Stimulated activated CD4-positive, alpha-beta T cell treated with anti-CD3 and anti-CD28 coated beads, Interleukin-4, amount 100 ng/mL, for 1 hour (primary cell): ENCODE measurements around the gene UBR3.
A peak's percentile ranks its signal among the peaks of the same experiment; 100 is the strongest.
"Not testable (repeated sequence)": the region's sequence is repeated elsewhere in the genome, so short reads cannot be mapped to it uniquely, and the experiment has no call there.

ENCODE experiments used
- DNase-seq: peaks from one replicate; pipeline ENCODE4 v3.0.0-alpha.2; 2020

Gene UBR3, protein sequence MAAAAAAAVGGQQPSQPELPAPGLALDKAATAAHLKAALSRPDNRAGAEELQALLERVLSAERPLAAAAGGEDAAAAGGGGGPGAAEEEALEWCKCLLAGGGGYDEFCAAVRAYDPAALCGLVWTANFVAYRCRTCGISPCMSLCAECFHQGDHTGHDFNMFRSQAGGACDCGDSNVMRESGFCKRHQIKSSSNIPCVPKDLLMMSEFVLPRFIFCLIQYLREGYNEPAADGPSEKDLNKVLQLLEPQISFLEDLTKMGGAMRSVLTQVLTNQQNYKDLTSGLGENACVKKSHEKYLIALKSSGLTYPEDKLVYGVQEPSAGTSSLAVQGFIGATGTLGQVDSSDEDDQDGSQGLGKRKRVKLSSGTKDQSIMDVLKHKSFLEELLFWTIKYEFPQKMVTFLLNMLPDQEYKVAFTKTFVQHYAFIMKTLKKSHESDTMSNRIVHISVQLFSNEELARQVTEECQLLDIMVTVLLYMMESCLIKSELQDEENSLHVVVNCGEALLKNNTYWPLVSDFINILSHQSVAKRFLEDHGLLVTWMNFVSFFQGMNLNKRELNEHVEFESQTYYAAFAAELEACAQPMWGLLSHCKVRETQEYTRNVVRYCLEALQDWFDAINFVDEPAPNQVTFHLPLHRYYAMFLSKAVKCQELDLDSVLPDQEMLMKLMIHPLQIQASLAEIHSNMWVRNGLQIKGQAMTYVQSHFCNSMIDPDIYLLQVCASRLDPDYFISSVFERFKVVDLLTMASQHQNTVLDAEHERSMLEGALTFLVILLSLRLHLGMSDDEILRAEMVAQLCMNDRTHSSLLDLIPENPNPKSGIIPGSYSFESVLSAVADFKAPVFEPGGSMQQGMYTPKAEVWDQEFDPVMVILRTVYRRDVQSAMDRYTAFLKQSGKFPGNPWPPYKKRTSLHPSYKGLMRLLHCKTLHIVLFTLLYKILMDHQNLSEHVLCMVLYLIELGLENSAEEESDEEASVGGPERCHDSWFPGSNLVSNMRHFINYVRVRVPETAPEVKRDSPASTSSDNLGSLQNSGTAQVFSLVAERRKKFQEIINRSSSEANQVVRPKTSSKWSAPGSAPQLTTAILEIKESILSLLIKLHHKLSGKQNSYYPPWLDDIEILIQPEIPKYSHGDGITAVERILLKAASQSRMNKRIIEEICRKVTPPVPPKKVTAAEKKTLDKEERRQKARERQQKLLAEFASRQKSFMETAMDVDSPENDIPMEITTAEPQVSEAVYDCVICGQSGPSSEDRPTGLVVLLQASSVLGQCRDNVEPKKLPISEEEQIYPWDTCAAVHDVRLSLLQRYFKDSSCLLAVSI (N-terminal part only)

GRCh38 chr2:169827272-169828140 is at the start of gene UBR3:
UBR3 (plus strand) TSS chr2:169827454; CDS start chr2:169827508, 54 bp downstream.
- peak; percentile 93 for DNase-seq

DNA sequence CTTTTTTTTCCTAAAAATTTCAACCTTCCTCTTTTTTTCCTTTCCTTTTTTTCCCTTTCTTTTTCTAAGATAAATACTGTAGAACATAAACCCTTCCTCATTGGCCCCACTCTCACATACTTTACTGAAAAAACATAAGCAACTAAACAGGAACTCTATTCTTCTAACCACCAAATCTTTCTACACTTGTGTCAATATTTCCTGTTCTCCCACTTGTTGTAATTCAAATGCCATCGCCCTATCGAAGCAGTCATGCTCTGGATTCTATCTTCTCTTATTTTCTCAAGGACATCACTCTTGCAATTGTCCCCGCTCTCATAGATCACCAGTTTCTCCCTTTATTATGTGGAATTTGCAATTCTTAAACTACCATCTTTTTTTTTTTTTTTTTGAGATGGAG is 48.8 kb upstream of the UBR3 start:
- no peak for DNase-seq

DNA sequence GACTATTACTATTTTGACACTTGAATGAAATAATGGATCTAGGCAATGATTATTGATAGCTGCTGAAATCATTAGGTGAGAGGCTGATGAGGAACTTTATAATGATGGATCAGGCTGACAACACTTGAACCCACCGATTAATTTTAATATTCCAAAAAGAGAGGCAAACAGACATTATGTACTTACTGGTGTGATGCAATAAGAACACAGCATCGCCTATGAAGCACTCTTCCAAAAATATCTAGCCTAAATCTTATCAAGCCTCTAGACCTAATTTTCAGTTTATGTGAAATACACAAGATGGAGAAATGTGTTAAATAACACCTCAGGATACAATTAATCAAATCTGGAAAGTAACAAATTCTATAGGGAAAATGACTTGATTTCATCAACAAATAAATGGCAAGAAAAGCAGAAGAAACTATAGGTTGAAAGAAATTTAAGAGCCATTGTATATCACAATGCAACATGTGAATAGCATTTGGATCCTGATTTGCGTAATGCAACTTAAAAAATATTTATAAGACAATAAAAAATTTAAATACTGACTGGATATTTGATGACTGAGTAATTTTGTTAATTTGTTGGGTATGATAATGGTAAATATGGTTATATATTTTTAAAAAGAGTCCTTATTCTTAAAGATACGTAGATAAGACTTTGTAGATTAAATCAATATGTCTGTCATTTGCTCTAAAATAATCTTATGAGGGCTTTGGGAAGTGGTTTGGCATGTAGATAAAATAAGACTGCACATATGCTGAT is 45.8 kb upstream of the UBR3 start:
- DNase-seq = no peak

GRCh38 chr2:169782513-169782912 is 44.7 kb upstream of the UBR3 start:
- DNase-seq = no peak

GRCh38 chr2:169790581-169790980 is 36.7 kb upstream of the UBR3 start:
- DNase-seq = no peak

DNA sequence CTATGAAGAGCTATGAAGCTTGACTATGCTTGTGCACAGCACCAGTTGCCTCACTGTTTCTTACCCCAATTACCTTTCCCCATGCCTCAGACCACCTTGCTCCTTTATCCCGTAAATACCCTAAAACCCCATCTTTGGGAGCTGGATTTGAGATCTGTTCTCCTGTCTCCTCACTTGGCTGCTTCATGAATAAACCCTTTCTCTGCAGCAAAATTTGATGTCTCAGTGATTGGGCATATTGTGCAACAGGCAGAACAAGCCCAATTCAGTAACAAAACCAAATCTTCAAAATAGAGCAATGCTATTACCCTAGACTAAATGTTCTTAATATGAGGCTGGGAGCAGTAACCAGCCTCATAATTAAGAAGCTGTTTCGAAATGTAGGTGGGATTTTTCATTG is 32.1 kb upstream of the UBR3 start:
- no peak for DNase-seq

DNA sequence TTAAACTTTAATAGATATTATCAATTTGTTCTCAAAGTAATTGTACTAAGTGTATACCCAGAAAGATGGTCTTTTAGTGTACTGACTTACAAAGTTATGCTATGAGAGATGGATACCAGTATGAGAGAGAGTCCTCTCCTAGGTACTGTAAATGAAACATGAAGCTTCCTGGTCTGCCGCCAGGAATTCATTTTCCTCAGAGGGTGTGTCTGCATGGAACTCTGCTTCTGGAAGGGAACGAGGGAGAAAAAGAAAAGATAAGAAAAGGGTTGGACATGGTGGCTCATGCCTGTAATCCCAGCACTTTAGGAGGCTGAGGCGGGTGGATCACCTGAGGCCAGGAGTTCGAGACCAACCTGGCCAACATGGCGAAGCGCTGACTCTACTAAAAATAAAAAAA is 30.8 kb upstream of the UBR3 start:
- DNase-seq = no peak

DNA sequence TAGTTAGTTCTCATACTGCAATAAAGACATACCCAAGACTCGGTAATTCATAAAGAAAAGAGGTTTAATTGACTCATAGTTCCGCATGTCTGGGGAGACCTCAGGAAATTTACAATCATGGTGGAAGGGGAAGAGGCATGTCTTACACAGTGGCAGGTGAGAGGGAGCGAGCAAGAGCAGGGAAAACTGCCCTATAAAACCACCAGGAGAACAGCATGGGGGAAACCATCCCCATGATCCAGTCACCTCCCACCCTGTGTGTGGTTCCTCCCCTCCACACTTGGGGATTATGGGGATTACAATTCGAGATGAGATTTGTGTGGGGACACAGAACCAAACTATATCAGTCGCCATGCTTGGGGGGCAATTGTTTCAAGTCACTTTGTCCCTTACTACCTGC is 29.7 kb upstream of the UBR3 start:
- DNase-seq = no peak

GRCh38 chr2:169798397-169798717 is 28.9 kb upstream of the UBR3 start:
- DNase-seq = no peak

DNA sequence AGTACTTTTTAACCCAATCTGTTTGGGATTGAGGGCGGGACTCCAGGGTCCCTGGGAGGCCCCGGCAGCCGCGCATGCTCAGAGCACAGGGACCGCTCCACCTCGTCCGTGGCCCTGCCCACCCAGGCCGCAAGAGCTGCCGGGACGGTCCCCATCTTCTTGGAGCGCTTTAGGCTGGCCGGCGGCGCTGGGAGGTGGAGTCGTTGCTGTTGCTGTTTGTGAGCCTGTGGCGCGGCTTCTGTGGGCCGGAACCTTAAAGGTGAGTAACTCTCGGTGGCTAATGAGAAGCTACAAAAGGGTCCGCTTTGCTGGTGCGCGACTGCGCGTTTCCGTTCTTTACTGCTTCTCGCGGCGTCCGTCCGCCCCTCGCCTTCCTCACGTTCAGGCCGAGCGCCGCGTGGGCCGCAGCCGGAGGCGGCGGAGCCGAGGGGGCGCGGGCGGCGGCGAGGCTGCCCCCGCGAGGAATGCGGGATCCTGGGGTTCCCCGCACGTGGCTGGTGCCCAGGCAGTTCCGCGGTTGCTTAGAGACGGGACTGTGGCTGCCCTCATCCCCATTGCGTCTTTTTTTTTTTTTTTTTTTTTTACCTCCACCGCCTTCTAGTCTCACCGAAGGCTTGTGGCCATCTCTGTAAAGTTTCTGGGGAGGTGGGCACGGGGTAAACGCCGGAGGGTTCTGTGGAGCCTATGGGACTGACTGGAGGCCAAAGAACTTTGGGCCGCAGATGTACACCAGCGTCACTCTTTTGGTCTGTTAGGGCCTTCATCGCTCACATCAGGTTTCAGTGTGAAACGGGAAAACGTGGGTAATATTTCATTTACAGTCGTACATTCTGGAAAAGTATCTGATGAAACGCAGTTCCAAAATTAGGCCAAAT is 28.3 kb upstream of the UBR3 start, which contains the start of gene SSB:
SSB (plus strand) TSS at position 154 of the 875 bp plus-strand sequence. CDS start 2,090 bp downstream, outside the sequence.
- peak; percentile 96 for DNase-seq

GRCh38 chr2:169803480-169803879 is 23.8 kb upstream of the UBR3 start:
- DNase-seq = no peak

GRCh38 chr2:169806586-169806985 is 20.7 kb upstream of the UBR3 start:
- DNase-seq = no peak

- DNase-seq = no peak
These were observed 19.0 kb upstream of the UBR3 start for GRCh38 chr2:169808221-169808620.

DNA sequence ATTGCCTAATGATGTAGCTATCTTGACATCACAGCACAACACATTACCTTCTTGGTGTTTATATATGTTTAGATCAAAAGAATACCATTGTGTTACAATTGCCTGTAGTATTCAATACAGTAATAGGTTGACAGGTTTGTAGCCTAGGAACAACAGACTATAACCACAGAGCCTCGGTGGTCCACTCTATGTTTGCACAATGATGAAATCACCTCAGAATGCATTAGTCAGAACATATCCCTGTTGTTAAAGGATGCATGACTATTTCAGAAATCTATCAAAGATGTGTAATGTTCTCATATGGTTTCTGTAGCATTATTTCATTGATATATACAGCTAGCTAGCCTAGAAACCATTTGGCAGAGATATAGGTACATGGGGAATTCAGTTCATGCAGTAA is 11.4 kb upstream of the UBR3 start:
- no peak for DNase-seq

- not testable (repeated sequence) for DNase-seq
These were observed 10.3 kb upstream of the UBR3 start for GRCh38 chr2:169816961-169817360.

DNA sequence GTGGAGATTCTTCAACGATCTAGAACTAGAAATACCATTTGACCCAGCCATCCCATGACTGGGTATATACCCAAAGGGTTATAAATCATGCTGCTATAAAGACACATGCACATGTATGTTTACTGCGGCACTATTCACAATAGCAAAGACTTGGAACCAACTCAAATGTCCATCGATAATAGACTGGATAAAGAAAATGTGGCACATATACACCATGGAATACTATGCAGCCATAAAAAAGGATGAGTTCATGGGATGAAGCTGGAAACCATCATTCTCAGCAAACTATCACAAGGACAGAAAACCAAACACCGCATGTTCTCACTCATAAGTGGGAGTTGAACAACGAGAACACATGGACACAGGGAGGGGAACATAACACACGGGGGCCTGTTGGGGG is 9.9 kb upstream of the UBR3 start:
- DNase-seq = not testable (repeated sequence)

DNA sequence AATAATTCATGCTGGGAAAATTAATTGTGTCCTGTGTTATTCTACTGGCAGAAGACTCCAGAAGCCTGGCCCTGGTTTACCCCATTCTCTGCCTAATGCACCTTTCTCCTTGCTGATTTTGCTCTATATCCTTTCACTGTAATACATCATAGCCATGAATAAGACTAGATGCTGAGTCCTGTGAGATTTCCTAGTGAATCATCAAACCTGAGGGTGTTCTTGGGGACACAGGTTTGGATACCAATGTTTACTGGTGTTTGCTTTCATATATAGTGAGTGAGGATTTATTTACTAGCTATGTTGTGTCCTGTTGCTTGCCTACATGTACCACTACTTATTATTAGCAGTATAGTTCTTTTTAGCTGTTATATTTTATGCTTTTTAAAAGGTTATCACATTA is 9.0 kb upstream of the UBR3 start:
- DNase-seq = no peak

GRCh38 chr2:169819106-169819505 is 8.1 kb upstream of the UBR3 start:
- no peak for DNase-seq

DNA sequence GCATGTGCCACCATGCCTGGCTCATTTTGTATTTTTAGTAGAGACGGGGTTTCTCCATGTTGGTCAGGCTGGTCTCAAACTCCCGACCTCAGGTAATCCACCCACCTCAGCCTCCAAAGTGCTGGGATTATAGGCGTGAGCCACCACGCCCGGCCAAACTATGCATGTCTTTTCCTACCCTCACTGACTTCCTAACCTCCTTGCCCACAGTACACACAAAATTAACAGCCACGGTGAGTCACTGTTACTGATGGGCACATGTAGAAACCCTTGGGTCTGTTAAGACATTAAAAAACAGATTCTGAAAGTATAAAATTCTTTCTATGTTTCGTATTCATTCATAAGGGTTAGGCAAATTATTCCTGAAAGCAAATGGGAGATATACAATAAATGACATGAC is 7.2 kb upstream of the UBR3 start:
- not testable (repeated sequence) for DNase-seq

- no peak for DNase-seq
These were observed 5.2 kb upstream of the UBR3 start for GRCh38 chr2:169822036-169822435.
